ENCODE measurements around the gene ST6GAL2.

Gene ST6GAL2

DNA sequence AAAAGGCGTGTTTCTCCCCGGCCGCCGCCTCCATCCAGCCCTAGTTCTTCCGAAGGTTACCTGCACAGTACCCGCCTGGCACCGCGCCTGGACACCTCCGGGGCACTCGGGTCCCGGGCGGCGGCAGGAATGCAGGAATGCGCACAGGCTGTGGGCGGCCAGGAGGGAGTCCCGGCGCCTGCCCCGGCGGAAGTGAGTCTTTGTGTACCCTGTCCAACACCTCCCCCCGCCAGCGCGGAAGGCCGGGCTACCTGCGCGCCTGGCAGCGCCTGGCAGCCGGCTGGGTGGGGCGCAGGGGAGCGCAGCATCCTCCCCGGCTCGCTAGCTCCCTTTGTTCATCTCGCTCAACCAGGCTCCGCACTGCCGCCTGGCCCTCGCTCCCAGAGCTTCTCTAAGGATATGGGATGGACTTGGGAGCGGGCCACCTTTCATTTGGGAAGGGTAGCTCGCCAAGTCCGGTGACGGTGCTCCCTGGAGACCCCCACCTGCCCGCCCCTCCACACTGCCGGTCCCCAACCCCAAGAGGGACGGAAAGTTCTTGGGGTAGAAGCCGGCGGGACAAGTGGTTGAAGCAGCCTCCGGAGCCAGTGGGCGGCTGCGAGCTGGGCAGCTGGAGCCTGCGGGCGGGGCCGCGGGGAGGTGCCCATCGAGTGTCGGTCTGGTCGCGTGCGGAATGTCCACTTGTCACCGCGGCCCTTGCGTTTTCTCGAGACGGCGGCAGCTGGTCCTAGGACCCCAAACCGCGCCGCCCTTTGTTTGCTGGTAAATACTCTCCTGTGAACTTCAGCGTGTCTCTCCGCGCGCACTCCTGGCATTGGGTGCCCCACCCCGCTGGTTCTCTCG lies 1.2 kb upstream of the ST6GAL2 start:
- no peaks in the 10 kb centered on the region for H3K36me3 ChIP-seq
- H3K4me1 ChIP-seq (ENCODE audit: control insufficient read depth in 1 of 2, insufficient read depth in 1 of 2, low read depth in 1 of 2, low read length in 1 of 2) = peaks cover 0 to 3% of the 10 kb centered on the region in 2 experiments
- no peak for TF ChIP-seq CTCF (IDR thresholded peaks at IDR 0.05)
- no peak overlapping the region for H3K4me3 ChIP-seq (ENCODE audit: low read depth in 1 of 2, low read length in 1 of 2)
- no peaks in the 10 kb centered on the region for H3K9me3 ChIP-seq
- H3K27ac ChIP-seq = no peak overlapping the region
- peaks cover 76% of the 10 kb centered on the region for H3K27me3 ChIP-seq

DNA sequence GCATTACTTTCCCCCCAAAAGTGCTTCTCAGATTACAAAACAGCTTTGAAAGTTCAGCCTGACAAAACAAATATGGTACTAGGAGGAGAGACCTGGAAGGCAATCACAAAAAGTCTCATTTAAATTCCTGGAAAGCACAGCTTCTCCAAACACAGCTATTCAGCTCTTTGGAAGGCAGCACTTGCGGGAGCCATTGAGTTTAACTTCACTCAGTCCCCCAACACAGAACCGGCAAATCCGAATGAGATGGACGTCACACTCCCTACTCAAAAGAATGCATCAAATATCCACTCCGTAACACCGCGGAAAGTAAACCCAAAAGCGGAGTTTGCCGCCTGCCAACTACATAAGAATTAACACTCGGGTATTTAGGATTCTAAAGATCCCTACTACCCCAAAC lies 638 bp downstream of the ST6GAL2 start:
- Histone ChIP-seq H3K9me3 (no peaks in the 10 kb centered on the region), H3K27me3 (peaks cover 80% of the 10 kb centered on the region), H3K36me3 (no peaks in the 10 kb centered on the region), H3K27ac (no peak overlapping the region), H3K4me1 (ENCODE audit: control insufficient read depth in 1 of 2, insufficient read depth in 1 of 2, low read depth in 1 of 2, low read length in 1 of 2) (peaks cover 0 to 3% of the 10 kb centered on the region in 2 experiments), H3K4me3 (ENCODE audit: low read depth in 1 of 2, low read length in 1 of 2) (no peak overlapping the region)
- no peak for TF ChIP-seq CTCF (IDR thresholded peaks at IDR 0.05)

DNA sequence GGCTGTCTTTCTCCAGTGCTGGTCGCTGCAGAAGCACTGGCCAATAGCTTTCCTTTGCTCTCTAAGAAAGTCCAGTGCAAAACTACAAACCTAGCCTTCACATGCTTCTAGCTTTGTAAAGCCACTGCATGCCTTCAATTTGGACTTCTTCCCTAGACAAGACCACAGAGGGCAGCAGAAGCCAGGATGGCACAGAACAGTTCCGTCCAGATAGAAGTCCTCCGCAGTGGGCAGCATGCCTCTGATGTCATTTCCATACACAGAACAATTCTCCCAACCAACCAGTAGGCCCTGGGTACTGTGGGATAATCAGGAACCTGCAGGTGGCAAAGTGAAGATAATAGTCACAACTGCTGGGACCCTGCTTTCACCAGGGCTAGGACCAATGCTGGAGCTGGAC lies 3.3 kb downstream of the ST6GAL2 start:
- no peak overlapping the region for H3K4me3 ChIP-seq (ENCODE audit: low read depth in 1 of 2, low read length in 1 of 2)

GRCh38 chr2:106878206-106878605 lies 7.8 kb downstream of the ST6GAL2 start:
- H3K9me3 ChIP-seq = no peaks in the 10 kb centered on the region
- no peaks in the 10 kb centered on the region for H3K4me1 ChIP-seq (ENCODE audit: control insufficient read depth in 1 of 2, insufficient read depth in 1 of 2, low read depth in 1 of 2, low read length in 1 of 2)
- no peaks in the 10 kb centered on the region for H3K36me3 ChIP-seq
- no peak overlapping the region for H3K27ac ChIP-seq
- no peak for TF ChIP-seq CTCF (IDR thresholded peaks at IDR 0.05)
- H3K4me3 ChIP-seq (ENCODE audit: low read depth in 1 of 2, low read length in 1 of 2) = no peak overlapping the region
- peaks cover 15% of the 10 kb centered on the region for H3K27me3 ChIP-seq

More for the DNA sequence above, 3.3 kb downstream of the ST6GAL2 start:
- Histone ChIP-seq H3K9me3 (no peaks in the 10 kb centered on the region), H3K36me3 (no peaks in the 10 kb centered on the region), H3K4me1 (ENCODE audit: control insufficient read depth in 1 of 2, insufficient read depth in 1 of 2, low read depth in 1 of 2, low read length in 1 of 2) (peaks cover 0 to 3% of the 10 kb centered on the region in 2 experiments), H3K27ac (no peak overlapping the region), H3K27me3 (peaks cover 60% of the 10 kb centered on the region)
- no peak for TF ChIP-seq CTCF (IDR thresholded peaks at IDR 0.05)

- no peaks in the 10 kb centered on the region for H3K27me3 ChIP-seq
- H3K27ac ChIP-seq = no peak overlapping the region
- no peak overlapping the region for H3K4me3 ChIP-seq (ENCODE audit: low read depth in 1 of 2, low read length in 1 of 2)
- H3K36me3 ChIP-seq = no peaks in the 10 kb centered on the region
- no peak for TF ChIP-seq CTCF (IDR thresholded peaks at IDR 0.05)
- H3K4me1 ChIP-seq (ENCODE audit: control insufficient read depth in 1 of 2, insufficient read depth in 1 of 2, low read depth in 1 of 2, low read length in 1 of 2) = no peaks in the 10 kb centered on the region
- no peaks in the 10 kb centered on the region for H3K9me3 ChIP-seq
Measured at GRCh38 chr2:106876699-106877098, 9.3 kb downstream of the ST6GAL2 start.
